Fibroblast of the aortic adventitia (primary cell): ENCODE measurements around the gene GRM1. TPM values are rescaled to one million over a fixed set of nuclear protein-coding genes. Genes with fewer than 3 reads are reported as not detected.

Source experiments
- DNase-seq: peaks from one replicate; pipeline ENCODE4 v3.0.0-alpha.2; 2010; ENCODE audit warnings: low read depth
- H3K4me3 ChIP-seq: 2 replicates; pipeline ENCODE4 v1.5.1; 2011; ENCODE audit warnings: low read depth, mild to moderate bottlenecking, control low read depth, low read length, moderate library complexity
- CTCF ChIP-seq: IDR thresholded peaks from 2 replicates; pipeline ENCODE4 v1.5.1; 2011; ENCODE audit warnings: mild to moderate bottlenecking, low read length, control low read depth, inconsistent platforms; ENCODE audit not compliant: insufficient read depth
- small RNA-seq: library from RNA; depleted of rRNA; stranded (forward); fragments of <200 nt; gene quantifications from one replicate; pipeline ENCODE3, GENCODE V24; 2012
- total RNA-seq: library from RNA; depleted of rRNA; stranded (reverse); fragments of >200 nt; gene quantifications from 2 replicates; pipeline ENCODE4 v1.2.3, GENCODE V29; 2012; ENCODE audit warnings: low replicate concordance

The GRM1 gene
- total RNA-seq, 1 donor = 0.09 TPM

GRCh38 chr6:146481527-146481926 lies 452.7 kb downstream of the GRM1 start:
- no peak overlapping the region for H3K4me3 ChIP-seq
- DNase-seq = peak; percentile 16
- TF ChIP-seq CTCF = no peak

GRCh38 chr6:146484411-146484810 lies 455.5 kb downstream of the GRM1 start:
- DNase-seq = no peak
- no peak for TF ChIP-seq CTCF
- no peak overlapping the region for H3K4me3 ChIP-seq

Small RNA genes within 50 kb of the gene (small RNA-seq; reads per million reads assigned to genes)
- not detected for gene RNA5SP222

Other genes with a start within 250 kb of the GRM1 start
- 14.0 and 15.9 TPM in 2 replicates for gene FBXO30, start 214.3 kb upstream of the GRM1 start, total RNA-seq
- 23.5 and 36.3 TPM in 2 replicates for gene SHPRH, start 64.7 kb upstream of the GRM1 start, total RNA-seq